WTC11 (cell line): ENCODE results near the gene CNTNAP2.

Source experiments
- CBFB ChIP-seq: sonication (generic); formaldehyde crosslinking; IDR thresholded peaks from 2 replicates; pipeline ENCODE4 v1.8.1; 2022; ENCODE audit warnings: mild to moderate bottlenecking, low read depth, missing genetic modification reagents
- CREB1 ChIP-seq: sonication (generic); formaldehyde crosslinking; IDR thresholded peaks from 2 replicates; pipeline ENCODE4 v1.8.0; 2023; ENCODE audit warnings: mild to moderate bottlenecking, missing genetic modification reagents
- FOXJ3 ChIP-seq: sonication (generic); formaldehyde crosslinking; IDR thresholded peaks from 2 replicates; pipeline ENCODE4 v1.9.0; 2021; ENCODE audit warnings: missing genetic modification reagents, mild to moderate bottlenecking, borderline replicate concordance
- NFYB ChIP-seq: sonication (generic); formaldehyde crosslinking; conservative IDR thresholded peaks from 2 replicates; pipeline ENCODE4 v1.8.0; 2022; ENCODE audit warnings: low read depth, missing genetic modification reagents
- TEAD4 ChIP-seq: sonication (generic); formaldehyde crosslinking; IDR thresholded peaks from 2 replicates; pipeline ENCODE4 v1.8.0; 2022; ENCODE audit warnings: mild to moderate bottlenecking, missing genetic modification reagents
- ZNF121 ChIP-seq: sonication (generic); formaldehyde crosslinking; IDR thresholded peaks from 2 replicates; pipeline ENCODE4 v1.8.0; 2023; ENCODE audit warnings: missing genetic modification reagents
- TF ChIP-seq, protein P1 (sequence below): sonication (generic); formaldehyde crosslinking; IDR thresholded peaks from 2 replicates; pipeline ENCODE4 v1.8.0; 2022; ENCODE audit warnings: mild to moderate bottlenecking, missing genetic modification reagents
- TF ChIP-seq, protein P2 (sequence below): sonication (generic); formaldehyde crosslinking; IDR thresholded peaks from 2 replicates; pipeline ENCODE4 v1.8.1; 2022; ENCODE audit warnings: mild to moderate bottlenecking, moderate library complexity, missing genetic modification reagents
- TF ChIP-seq, protein P3 (sequence below): fragments of 200-600 bp; IDR thresholded peaks from 2 replicates; pipeline ENCODE4 v1.8.0; 2022; ENCODE audit warnings: antibody characterized with exemption

DNA sequence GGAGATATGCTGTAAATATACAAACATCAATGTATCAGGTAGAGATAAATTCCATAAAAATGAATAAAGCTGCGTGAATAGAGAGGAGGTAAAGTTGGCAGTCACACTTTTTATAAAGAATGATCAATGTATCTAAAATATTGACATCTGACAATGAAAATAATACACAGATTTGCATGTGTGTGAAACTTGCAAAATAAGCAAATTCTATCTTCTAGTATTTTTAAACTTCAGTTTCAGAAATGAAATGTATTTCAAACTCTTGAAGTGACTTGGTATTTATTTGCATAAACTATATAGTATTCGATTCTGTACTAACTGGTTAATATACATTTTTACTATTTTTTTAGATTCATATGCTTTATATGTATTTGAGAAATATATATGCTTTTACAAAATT, 986.6 kb downstream of the CNTNAP2 start:
- TF ChIP-seq CBFB (CRISPR knock-in tag): no peak
- no peak for TF ChIP-seq FOXJ3 (CRISPR knock-in tag)
- TF ChIP-seq, protein P1, sequence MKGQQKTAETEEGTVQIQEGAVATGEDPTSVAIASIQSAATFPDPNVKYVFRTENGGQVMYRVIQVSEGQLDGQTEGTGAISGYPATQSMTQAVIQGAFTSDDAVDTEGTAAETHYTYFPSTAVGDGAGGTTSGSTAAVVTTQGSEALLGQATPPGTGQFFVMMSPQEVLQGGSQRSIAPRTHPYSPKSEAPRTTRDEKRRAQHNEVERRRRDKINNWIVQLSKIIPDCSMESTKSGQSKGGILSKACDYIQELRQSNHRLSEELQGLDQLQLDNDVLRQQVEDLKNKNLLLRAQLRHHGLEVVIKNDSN (CRISPR knock-in tag): no peak
- TF ChIP-seq, protein P2, sequence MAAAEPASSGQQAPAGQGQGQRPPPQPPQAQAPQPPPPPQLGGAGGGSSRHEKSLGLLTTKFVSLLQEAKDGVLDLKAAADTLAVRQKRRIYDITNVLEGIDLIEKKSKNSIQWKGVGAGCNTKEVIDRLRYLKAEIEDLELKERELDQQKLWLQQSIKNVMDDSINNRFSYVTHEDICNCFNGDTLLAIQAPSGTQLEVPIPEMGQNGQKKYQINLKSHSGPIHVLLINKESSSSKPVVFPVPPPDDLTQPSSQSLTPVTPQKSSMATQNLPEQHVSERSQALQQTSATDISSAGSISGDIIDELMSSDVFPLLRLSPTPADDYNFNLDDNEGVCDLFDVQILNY (CRISPR knock-in tag): no peak
- TF ChIP-seq CREB1 (CRISPR knock-in tag): no peak
- TF ChIP-seq, protein P3, sequence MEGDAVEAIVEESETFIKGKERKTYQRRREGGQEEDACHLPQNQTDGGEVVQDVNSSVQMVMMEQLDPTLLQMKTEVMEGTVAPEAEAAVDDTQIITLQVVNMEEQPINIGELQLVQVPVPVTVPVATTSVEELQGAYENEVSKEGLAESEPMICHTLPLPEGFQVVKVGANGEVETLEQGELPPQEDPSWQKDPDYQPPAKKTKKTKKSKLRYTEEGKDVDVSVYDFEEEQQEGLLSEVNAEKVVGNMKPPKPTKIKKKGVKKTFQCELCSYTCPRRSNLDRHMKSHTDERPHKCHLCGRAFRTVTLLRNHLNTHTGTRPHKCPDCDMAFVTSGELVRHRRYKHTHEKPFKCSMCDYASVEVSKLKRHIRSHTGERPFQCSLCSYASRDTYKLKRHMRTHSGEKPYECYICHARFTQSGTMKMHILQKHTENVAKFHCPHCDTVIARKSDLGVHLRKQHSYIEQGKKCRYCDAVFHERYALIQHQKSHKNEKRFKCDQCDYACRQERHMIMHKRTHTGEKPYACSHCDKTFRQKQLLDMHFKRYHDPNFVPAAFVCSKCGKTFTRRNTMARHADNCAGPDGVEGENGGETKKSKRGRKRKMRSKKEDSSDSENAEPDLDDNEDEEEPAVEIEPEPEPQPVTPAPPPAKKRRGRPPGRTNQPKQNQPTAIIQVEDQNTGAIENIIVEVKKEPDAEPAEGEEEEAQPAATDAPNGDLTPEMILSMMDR: no peak
- TF ChIP-seq ZNF121 (CRISPR knock-in tag): no peak
- no peak for TF ChIP-seq TEAD4
- no peak for TF ChIP-seq NFYB (CRISPR knock-in tag)
